SKM-1 treated with dmso at 0.1 percent for 144 hours (cell line): ENCODE results near the gene CHST10.
A peak's percentile ranks its signal among the peaks of the same experiment; 100 is the strongest.
"Not testable (repeated sequence)": the region's sequence is repeated elsewhere in the genome, so short reads cannot be mapped to it uniquely, and the experiment has no call there.

Experiments used
- DNase-seq: peaks from one replicate; lab custom pipeline; 2025; ENCODE audit not compliant: unreplicated experiment; lab: John Stamatoyannopoulos, UW

The CHST10 gene

GRCh38 chr2:100416935-100417710, at the start of gene CHST10:
Gene CHST10 (minus strand): TSS chr2:100417668. CDS start chr2:100406675, 10,993 bp downstream.
- peak; percentile 44 for DNase-seq

- DNase-seq, result no peak
Measured at GRCh38 chr2:100460904-100461530, 43.5 kb upstream of the CHST10 start.

- not testable (repeated sequence) for DNase-seq
Measured at GRCh38 chr2:100456357-100456756, 38.9 kb upstream of the CHST10 start.

GRCh38 chr2:100453853-100454252, 36.4 kb upstream of the CHST10 start:
- no peak for DNase-seq

- no peak for DNase-seq
Measured at GRCh38 chr2:100451734-100452133, 34.3 kb upstream of the CHST10 start.

- DNase-seq, result no peak
Measured at GRCh38 chr2:100451092-100451491, 33.6 kb upstream of the CHST10 start.

- no peak for DNase-seq
Measured at GRCh38 chr2:100446696-100447095, 29.2 kb upstream of the CHST10 start.

GRCh38 chr2:100437751-100438150, 20.3 kb upstream of the CHST10 start:
- DNase-seq, result no peak

- peak; percentile 9 for DNase-seq
Measured at GRCh38 chr2:100429726-100430125, 12.3 kb upstream of the CHST10 start.

- DNase-seq, result peak; percentile 40
Measured at GRCh38 chr2:100427627-100428258, 10.3 kb upstream of the CHST10 start.

- DNase-seq, result no peak
Measured at GRCh38 chr2:100427111-100427510, 9.6 kb upstream of the CHST10 start.

- DNase-seq, result no peak
Measured at GRCh38 chr2:100426384-100426720, 8.9 kb upstream of the CHST10 start.

GRCh38 chr2:100425573-100426383, 8.3 kb upstream of the CHST10 start:
- peak; percentile 58 for DNase-seq

GRCh38 chr2:100425107-100425506, 7.6 kb upstream of the CHST10 start:
- DNase-seq, result no peak

GRCh38 chr2:100424277-100424875, 6.9 kb upstream of the CHST10 start:
- no peak for DNase-seq

- DNase-seq, result no peak
Measured at GRCh38 chr2:100423631-100424030, 6.2 kb upstream of the CHST10 start.

GRCh38 chr2:100422320-100423055, 5.0 kb upstream of the CHST10 start:
- DNase-seq, result peak; percentile 43

- DNase-seq, result no peak
Measured at GRCh38 chr2:100419915-100420314, 2.4 kb upstream of the CHST10 start.

GRCh38 chr2:100418406-100418962, 1.0 kb upstream of the CHST10 start:
- no peak for DNase-seq

- no peak for DNase-seq
Measured at GRCh38 chr2:100417711-100418124, 250 bp upstream of the CHST10 start.
